HEK293 (cell line): ENCODE measurements around the gene HINT3.

ENCODE experiments used
- CTCF ChIA-PET: fragments of 350-600 bp; formaldehyde crosslinking; extraction: SDS; loops from one replicate; lab custom pipeline; 2021; ENCODE audit warnings: antibody characterized with exemption; lab: Yijun Ruan, JAX
- POLR2A ChIA-PET: fragments of 300-600 bp; formaldehyde crosslinking; extraction: SDS; loops from one replicate; lab custom pipeline; 2020; ENCODE audit warnings: antibody characterized with exemption, inconsistent platforms; lab: Yijun Ruan, JAX
- H3K27ac ChIP-seq: fragments of 200-500 bp; sonication (Bioruptor generic); 2 replicates; pipeline ENCODE4 v1.5.1; 2014; ENCODE audit warnings: low read depth, low read length, control low read depth, inconsistent platforms; ENCODE audit errors: extremely low read depth
- H3K36me3 ChIP-seq, 2 experiments: fragments of 200-500 bp in 1 of 2; sonication (Bioruptor generic) in 1 of 2; 1 replicate in 1 of 2; 2 replicates in 1 of 2; pipeline ENCODE4 v1.5.1; 2014 to 2017; ENCODE audit warnings: inconsistent platforms in 2 of 2, low read length in 2 of 2; ENCODE audit not compliant: control insufficient read depth in 2 of 2, insufficient read depth in 1 of 2
- H3K4me1 ChIP-seq: fragments of 200-500 bp; sonication (Bioruptor generic); 2 replicates; pipeline ENCODE4 v1.5.1; 2014; ENCODE audit warnings: mild to moderate bottlenecking, low read length, inconsistent platforms; ENCODE audit not compliant: control insufficient read depth, insufficient read depth
- H3K4me3 ChIP-seq: 2 replicates; pipeline ENCODE4 v1.5.1; 2011; ENCODE audit warnings: low read depth, mild to moderate bottlenecking, control low read depth, low read length, moderate library complexity
- H3K9me3 ChIP-seq: fragments of 200-500 bp; sonication (Bioruptor generic); 2 replicates; pipeline ENCODE4 v1.5.1; 2014; ENCODE audit warnings: low read depth, low read length, inconsistent platforms; ENCODE audit not compliant: control insufficient read depth, insufficient read depth
- PRDM2 ChIP-seq: fragments of 450-650 bp; formaldehyde crosslinking; IDR thresholded peaks from 2 replicates; pipeline ENCODE4 v1.5.1; 2016; ENCODE audit warnings: missing biosample characterization, missing genetic modification characterization, borderline replicate concordance
- PRDM4 ChIP-seq: fragments of 450-650 bp; formaldehyde crosslinking; IDR thresholded peaks from 2 replicates; pipeline ENCODE4 v1.5.1; 2017; ENCODE audit warnings: missing biosample characterization, missing genetic modification characterization
- PRDM6 ChIP-seq: fragments of 450-650 bp; formaldehyde crosslinking; IDR thresholded peaks from 2 replicates; pipeline ENCODE4 v1.5.1; 2017; ENCODE audit warnings: missing biosample characterization, missing genetic modification characterization
- ZNF518A ChIP-seq: fragments of 450-650 bp; formaldehyde crosslinking; conservative IDR thresholded peaks from 2 replicates; pipeline ENCODE4 v1.5.1; 2016; ENCODE audit warnings: low read depth, missing biosample characterization, missing genetic modification characterization
- ZNF558 ChIP-seq: fragments of 450-650 bp; formaldehyde crosslinking; IDR thresholded peaks from 2 replicates; pipeline ENCODE4 v1.5.1; 2016; ENCODE audit warnings: missing biosample characterization, missing genetic modification characterization
- ZNF561 ChIP-seq: fragments of 450-650 bp; IDR thresholded peaks from 2 replicates; pipeline ENCODE4 v1.5.1; 2018; ENCODE audit warnings: missing biosample characterization, missing genetic modification characterization, borderline replicate concordance
- ZNF629 ChIP-seq: fragments of 450-650 bp; formaldehyde crosslinking; IDR thresholded peaks from 2 replicates; pipeline ENCODE4 v1.5.1; 2017; ENCODE audit warnings: missing biosample characterization, missing genetic modification characterization
- ZNF660 ChIP-seq: fragments of 450-650 bp; IDR thresholded peaks from 2 replicates; pipeline ENCODE4 v1.5.1; 2018; ENCODE audit warnings: missing biosample characterization, mild to moderate bottlenecking, missing genetic modification characterization
- ZNF701 ChIP-seq: fragments of 450-650 bp; formaldehyde crosslinking; IDR thresholded peaks from 2 replicates; pipeline ENCODE4 v1.5.1; 2016; ENCODE audit warnings: missing biosample characterization, missing genetic modification characterization
- ZNF704 ChIP-seq: fragments of 450-650 bp; formaldehyde crosslinking; IDR thresholded peaks from 2 replicates; pipeline ENCODE4 v1.5.1; 2016; ENCODE audit warnings: missing biosample characterization, missing genetic modification characterization
- ZNF747 ChIP-seq: fragments of 450-650 bp; formaldehyde crosslinking; IDR thresholded peaks from 2 replicates; pipeline ENCODE4 v1.5.1; 2016; ENCODE audit warnings: missing biosample characterization, missing genetic modification characterization

HINT3 gene

GRCh38 chr6:125957845-125958244 lies 1.3 kb downstream of the HINT3 start:
- Histone ChIP-seq H3K4me3 (peak overlapping the region; percentile 83), H3K4me1 (no peaks in the 10 kb centered on the region), H3K9me3 (no peaks in the 10 kb centered on the region)
- CTCF ChIA-PET: interaction anchor here (0.7 to 4.3 kb wide), 22 partner anchors 11 to 271 kb away, joined by 3 to 62 read pairs (median 6); partner anchors contain the start of genes NCOA7 and TRMT11
- POLR2A ChIA-PET: interaction anchor here (0.7 to 3.3 kb wide), 8 partner anchors 11 to 177 kb away, joined by 3 to 54 read pairs (median 14); partner anchors contain the start of genes NCOA7 and TRMT11
- TF ChIP-seq ZNF629 (no peak), ZNF704 (tag by site-specific recombination) (no peak), ZNF561 (no peak), PRDM2 (tag by site-specific recombination) (no peak), ZNF518A (tag by site-specific recombination) (0 out of 2 replicates have a peak, but pooled peaks have one; percentile 11), ZNF660 (tag by site-specific recombination) (0 out of 2 replicates have a peak, but pooled peaks have one; percentile 26), ZNF747 (tag by site-specific recombination) (no peak), PRDM6 (tag by site-specific recombination) (no peak), PRDM4 (tag by site-specific recombination) (no peak), ZNF701 (no peak), ZNF558 (tag by site-specific recombination) (no peak)
- TF ChIP-seq, all 188 proteins: peak for 2
- Histone ChIP-seq H3K27ac (no peak overlapping the region), H3K36me3 (peaks cover 0 to 13% of the 10 kb centered on the region in 2 experiments; a peak in 1 of 3 replicates)
